HEK293T (cell line): Measurements from ENCODE around the gene TOMM5.

ENCODE experiments used
- ARNT ChIP-seq: fragments of 450-650 bp; IDR thresholded peaks from 2 replicates; pipeline ENCODE4 v1.6.1; 2017; ENCODE audit warnings: mild to moderate bottlenecking
- BHLHE40 ChIP-seq: fragments of 450-650 bp; IDR thresholded peaks from 2 replicates; pipeline ENCODE4 v1.6.1; 2016; ENCODE audit warnings: mild to moderate bottlenecking, moderate library complexity, borderline replicate concordance
- ELF4 ChIP-seq: fragments of 450-650 bp; IDR thresholded peaks from 2 replicates; pipeline ENCODE4 v1.6.1; 2017; ENCODE audit warnings: antibody characterized with exemption
- FOXA1 ChIP-seq: fragments of 450-650 bp; IDR thresholded peaks from 2 replicates; pipeline ENCODE4 v1.6.1; 2016; ENCODE audit warnings: mild to moderate bottlenecking
- FOXK2 ChIP-seq: fragments of 450-650 bp; IDR thresholded peaks from 2 replicates; pipeline ENCODE4 v1.6.1; 2016; ENCODE audit warnings: mild to moderate bottlenecking
- FOXM1 ChIP-seq: fragments of 450-650 bp; IDR thresholded peaks from 2 replicates; pipeline ENCODE4 v1.6.1; 2017; ENCODE audit warnings: mild to moderate bottlenecking, borderline replicate concordance
- HDGF ChIP-seq: fragments of 450-650 bp; IDR thresholded peaks from 2 replicates; pipeline ENCODE4 v1.6.1; 2017; ENCODE audit warnings: antibody characterized with exemption, borderline replicate concordance
- L3MBTL2 ChIP-seq: fragments of 450-650 bp; conservative IDR thresholded peaks from 2 replicates; pipeline ENCODE4 v1.6.1; 2016; ENCODE audit warnings: mild to moderate bottlenecking
- LEF1 ChIP-seq: fragments of 450-650 bp; IDR thresholded peaks from 2 replicates; pipeline ENCODE4 v1.6.1; 2017; ENCODE audit warnings: mild to moderate bottlenecking, borderline replicate concordance
- SP1 ChIP-seq: fragments of 450-650 bp; IDR thresholded peaks from 2 replicates; pipeline ENCODE4 v1.6.1; 2017
- SUZ12 ChIP-seq: fragments of 450-650 bp; IDR thresholded peaks from 2 replicates; pipeline ENCODE4 v1.6.1; 2016; ENCODE audit warnings: mild to moderate bottlenecking
- TARDBP ChIP-seq: fragments of 450-650 bp; IDR thresholded peaks from 2 replicates; pipeline ENCODE4 v1.6.1; 2016
- ZNF384 ChIP-seq: fragments of 450-650 bp; IDR thresholded peaks from 2 replicates; pipeline ENCODE4 v1.6.1; 2016

- no peak for TF ChIP-seq SUZ12
- TF ChIP-seq FOXK2, result no peak
- no peak for TF ChIP-seq ZNF384
- no peak for TF ChIP-seq ELF4
- TF ChIP-seq TARDBP, result no peak
- no peak for TF ChIP-seq FOXA1
- no peak for TF ChIP-seq SP1
- TF ChIP-seq ARNT, result no peak
- no peak for TF ChIP-seq LEF1
- no peak for TF ChIP-seq FOXM1
- no peak for TF ChIP-seq HDGF
- no peak for TF ChIP-seq BHLHE40
- no peak for TF ChIP-seq L3MBTL2
These were observed 17.5 kb upstream of the TOMM5 start for GRCh38 chr9:37609735-37610397.
